BLaER1 treated with 17β-estradiol and CSF1 and Interleukin-3, amounts not matched to agents 10 nM and 100 nM (cell line): Measurements from ENCODE around the gene SYNDIG1.

Experiments
- H3K27ac ChIP-seq, 11 experiments: shearing (Covaris generic); formaldehyde crosslinking; 2 replicates each; pipeline ENCODE4 v1.8.1; 2022
- H3K27me3 ChIP-seq, 11 experiments: shearing (Covaris generic); formaldehyde crosslinking; 2 replicates each; pipeline ENCODE4 v1.8.1; 2022
- H3K36me3 ChIP-seq, 11 experiments: shearing (Covaris generic); formaldehyde crosslinking; 2 replicates each; pipeline ENCODE4 v1.8.1; 2022
- H3K4me1 ChIP-seq, 10 experiments: shearing (Covaris generic); formaldehyde crosslinking; 2 replicates each; pipeline ENCODE4 v1.8.1; 2022
- H3K4me2 ChIP-seq, 11 experiments: shearing (Covaris generic); formaldehyde crosslinking; 2 replicates each; pipeline ENCODE4 v1.8.1; 2022
- H3K4me3 ChIP-seq, 10 experiments: shearing (Covaris generic); formaldehyde crosslinking; 2 replicates each; pipeline ENCODE4 v1.8.1; 2022
- H3K9ac ChIP-seq, 11 experiments: shearing (Covaris generic); formaldehyde crosslinking; 2 replicates each; pipeline ENCODE4 v1.8.1; 2022
- H3K9me3 ChIP-seq, 11 experiments: shearing (Covaris generic); formaldehyde crosslinking; replicated peaks in 1 of 11; 2 replicates each; pipeline ENCODE4 v1.8.1; 2022
- H4K20me1 ChIP-seq, 11 experiments: shearing (Covaris generic); formaldehyde crosslinking; 2 replicates each; pipeline ENCODE4 v1.8.1; 2022
- Cebpa-rat ChIP-seq, 11 experiments: shearing (Covaris generic); IDR thresholded peaks; 2 replicates each; pipeline ENCODE4 v1.8.1; 2022

The SYNDIG1 gene

DNA sequence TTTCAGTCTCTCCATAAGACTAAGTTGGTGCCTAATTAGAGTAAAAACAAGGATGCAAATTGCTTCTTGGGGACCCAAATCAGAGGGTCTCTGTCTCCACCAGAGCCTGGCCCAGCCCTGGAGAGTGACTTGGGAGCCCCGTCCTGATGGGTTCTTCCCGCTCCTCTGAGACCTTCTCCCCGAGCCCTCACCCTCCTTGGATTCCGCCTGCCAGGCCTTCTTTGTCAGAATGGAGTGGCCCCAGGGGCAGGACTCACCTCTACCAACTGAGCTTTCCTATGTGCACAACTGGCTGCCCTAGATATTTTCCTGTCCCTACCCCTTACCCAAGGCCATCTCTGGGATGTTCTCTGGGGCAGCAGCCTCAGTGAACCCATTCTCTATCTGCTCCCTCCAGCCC lies 9.7 kb downstream of the SYNDIG1 start:
- Histone ChIP-seq H3K27me3 (no peaks in the 10 kb centered on the region), H3K27ac (no peak overlapping the region)
- no peak for TF ChIP-seq Cebpa-rat (IDR thresholded peaks at IDR 0.05)

DNA sequence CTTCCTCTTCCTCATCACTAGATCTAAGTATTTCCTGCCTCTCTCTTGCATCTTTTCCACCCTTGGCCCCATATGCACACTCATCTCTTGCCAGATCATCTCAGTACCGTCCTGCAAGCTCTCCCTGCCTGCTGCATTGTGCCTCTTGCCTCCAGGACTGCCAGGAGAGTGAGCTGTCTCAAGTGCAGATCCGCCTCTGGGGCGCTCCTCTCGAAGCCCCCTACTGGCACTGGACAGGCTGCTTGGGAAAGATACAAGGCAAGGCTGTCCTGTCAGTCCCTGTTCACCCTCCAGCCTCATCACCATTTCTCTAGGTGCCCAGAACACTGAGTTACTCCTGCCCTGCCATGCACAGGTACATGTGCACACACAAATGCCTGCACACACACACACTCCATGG lies 10.2 kb downstream of the SYNDIG1 start:
- Histone ChIP-seq H4K20me1 (no peaks in the 10 kb centered on the region), H3K9me3 (no peaks in the 10 kb centered on the region), H3K4me1 (no peaks in the 10 kb centered on the region), H3K4me2 (no peak overlapping the region), H3K4me3 (no peak overlapping the region), H3K36me3 (no peaks in the 10 kb centered on the region), H3K27ac (no peak overlapping the region), H3K9ac (no peak overlapping the region), H3K27me3 (no peaks in the 10 kb centered on the region)
- TF ChIP-seq Cebpa-rat (IDR thresholded peaks at IDR 0.05) = no peak

More for the DNA sequence above, 9.7 kb downstream of the SYNDIG1 start:
- H3K9me3 ChIP-seq = no peaks in the 10 kb centered on the region
- no peak overlapping the region for H3K9ac ChIP-seq
- no peaks in the 10 kb centered on the region for H3K36me3 ChIP-seq
- no peak overlapping the region for H3K4me2 ChIP-seq
- H3K4me1 ChIP-seq = no peaks in the 10 kb centered on the region
- H3K4me3 ChIP-seq = no peak overlapping the region
- H4K20me1 ChIP-seq = no peaks in the 10 kb centered on the region

DNA sequence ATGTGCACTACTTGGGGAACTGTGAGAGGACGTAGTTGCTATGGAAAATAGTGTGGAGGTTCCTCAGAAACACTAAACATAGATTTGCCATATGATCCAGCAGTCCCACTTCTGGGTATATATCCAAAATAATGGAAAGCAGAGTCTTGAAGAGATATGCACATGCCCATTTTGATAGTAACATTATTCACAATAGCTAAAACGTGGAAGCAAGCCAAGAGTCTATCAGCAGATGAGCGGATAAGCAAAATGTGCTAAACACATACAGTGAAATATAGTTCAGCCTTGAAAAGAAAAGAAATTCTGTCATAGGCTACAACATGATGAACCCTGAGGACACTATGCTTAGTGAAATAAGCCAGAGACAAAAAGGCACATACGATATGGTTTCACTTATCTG lies 11.1 kb downstream of the SYNDIG1 start:
- no peak overlapping the region for H3K4me2 ChIP-seq
- H3K36me3 ChIP-seq = no peaks in the 10 kb centered on the region
- H3K27me3 ChIP-seq = no peaks in the 10 kb centered on the region
- H3K4me1 ChIP-seq = no peaks in the 10 kb centered on the region
- H3K9ac ChIP-seq = no peak overlapping the region
- no peaks in the 10 kb centered on the region for H3K9me3 ChIP-seq
- H3K4me3 ChIP-seq = no peak overlapping the region
- no peak for TF ChIP-seq Cebpa-rat (IDR thresholded peaks at IDR 0.05)
- no peaks in the 10 kb centered on the region for H4K20me1 ChIP-seq
- no peak overlapping the region for H3K27ac ChIP-seq

DNA sequence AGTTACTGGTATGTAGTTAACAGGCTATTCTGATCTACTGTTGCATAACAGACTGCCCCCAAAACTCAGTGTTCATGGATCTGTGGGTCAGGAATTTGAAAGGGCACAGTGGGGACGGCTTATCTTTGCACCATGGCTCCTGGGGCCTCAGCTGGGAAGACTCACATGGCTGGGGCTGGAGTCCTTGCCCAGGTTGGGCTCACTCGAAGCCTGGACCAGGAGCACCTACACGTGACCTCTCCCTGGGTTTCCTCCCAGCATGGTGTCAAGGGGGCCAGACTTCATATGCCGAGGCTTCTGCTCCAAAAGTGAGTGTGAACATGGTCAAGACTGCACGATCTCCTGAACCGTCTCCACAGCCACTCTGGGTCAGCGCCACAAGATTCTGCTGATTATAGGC lies 11.7 kb downstream of the SYNDIG1 start:
- Histone ChIP-seq H3K4me3 (no peak overlapping the region), H3K27ac (no peak overlapping the region), H4K20me1 (no peaks in the 10 kb centered on the region), H3K36me3 (no peaks in the 10 kb centered on the region), H3K4me2 (no peak overlapping the region), H3K4me1 (no peaks in the 10 kb centered on the region), H3K9ac (no peak overlapping the region), H3K9me3 (no peaks in the 10 kb centered on the region), H3K27me3 (no peaks in the 10 kb centered on the region)
- TF ChIP-seq Cebpa-rat (IDR thresholded peaks at IDR 0.05) = no peak

DNA sequence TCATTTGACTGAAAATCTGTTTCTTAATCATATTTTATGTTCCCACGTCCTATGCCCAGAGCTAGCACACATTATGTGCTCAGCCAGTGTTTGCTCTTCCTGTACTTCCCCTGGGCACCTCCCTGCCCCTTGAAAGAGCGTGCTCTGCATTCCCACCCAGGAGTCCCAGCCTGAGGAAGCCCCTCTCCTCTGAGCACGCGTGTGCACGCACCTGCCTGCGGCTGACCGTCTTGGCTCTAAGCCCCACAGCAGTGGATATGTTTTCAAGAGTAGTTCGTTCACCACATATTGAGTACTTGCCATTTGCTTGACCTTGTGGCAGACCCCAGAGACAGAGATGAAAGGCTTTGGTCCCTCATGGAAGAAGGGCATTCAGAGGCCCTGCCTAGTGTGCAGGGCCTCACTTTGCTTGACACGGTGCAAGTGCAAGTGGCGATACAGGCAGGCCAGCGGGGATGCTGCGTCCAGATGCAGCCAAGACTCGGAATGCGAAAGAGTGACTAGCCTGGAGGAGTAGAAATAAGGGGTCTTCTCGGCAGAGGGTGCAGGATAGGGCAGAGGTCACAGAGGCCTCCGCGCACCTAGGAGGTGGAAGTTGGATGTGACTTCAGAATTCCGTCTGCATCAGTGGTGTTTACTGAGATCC lies 14.1 kb downstream of the SYNDIG1 start:
- no peak overlapping the region for H3K9ac ChIP-seq
- H3K27ac ChIP-seq = no peak overlapping the region
- no peaks in the 10 kb centered on the region for H4K20me1 ChIP-seq
- H3K9me3 ChIP-seq = no peaks in the 10 kb centered on the region
- H3K4me1 ChIP-seq = no peaks in the 10 kb centered on the region
- H3K27me3 ChIP-seq = no peaks in the 10 kb centered on the region
- TF ChIP-seq Cebpa-rat (IDR thresholded peaks at IDR 0.05) = no peak
- H3K36me3 ChIP-seq = no peaks in the 10 kb centered on the region
- no peak overlapping the region for H3K4me3 ChIP-seq
- H3K4me2 ChIP-seq = no peak overlapping the region

DNA sequence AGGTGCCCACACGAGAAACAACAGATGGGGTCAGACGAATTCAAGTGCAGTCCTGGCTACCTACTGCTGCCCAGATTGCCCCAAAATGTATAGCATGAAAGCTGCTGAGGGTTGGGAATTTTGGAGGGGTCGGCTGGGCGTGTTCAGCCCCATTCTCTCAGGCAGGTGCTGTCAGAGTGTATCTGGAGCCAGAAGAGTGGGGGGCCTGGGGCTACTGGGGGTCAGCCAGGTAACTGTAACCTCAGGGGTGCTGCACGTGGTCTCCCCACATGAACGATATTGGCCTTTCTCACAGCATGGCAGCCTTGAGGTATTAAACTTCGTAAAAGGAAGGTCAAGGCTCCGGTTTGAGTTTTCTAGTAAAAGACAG lies 14.6 kb downstream of the SYNDIG1 start:
- Histone ChIP-seq H3K27ac (no peak overlapping the region), H3K4me2 (no peak overlapping the region), H3K9me3 (no peaks in the 10 kb centered on the region), H3K36me3 (no peaks in the 10 kb centered on the region), H3K9ac (no peak overlapping the region), H3K27me3 (no peaks in the 10 kb centered on the region), H4K20me1 (no peaks in the 10 kb centered on the region), H3K4me3 (no peak overlapping the region), H3K4me1 (no peaks in the 10 kb centered on the region)
- TF ChIP-seq Cebpa-rat (IDR thresholded peaks at IDR 0.05) = no peak

DNA sequence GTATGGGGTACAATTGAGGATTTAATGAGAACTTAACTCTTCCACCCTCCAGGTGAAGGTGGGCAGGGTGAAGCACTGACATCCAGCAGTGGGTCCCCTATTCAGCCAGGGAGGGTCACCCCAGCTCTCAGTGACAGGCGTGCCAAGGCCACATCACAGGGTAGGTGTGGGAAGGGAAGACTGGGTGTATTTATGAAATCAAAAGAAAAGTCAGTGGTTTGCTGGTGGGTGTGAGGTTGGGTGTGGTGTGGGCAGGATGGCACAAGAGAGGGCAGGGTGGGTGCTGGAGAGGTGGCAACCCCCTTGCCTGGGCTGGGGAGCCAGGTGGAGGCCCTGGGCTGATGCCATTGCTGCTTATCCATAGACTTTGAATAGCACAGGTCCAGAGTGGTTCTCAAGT lies 16.6 kb downstream of the SYNDIG1 start:
- H3K9ac ChIP-seq = no peak overlapping the region
- TF ChIP-seq Cebpa-rat (IDR thresholded peaks at IDR 0.05) = no peak

DNA sequence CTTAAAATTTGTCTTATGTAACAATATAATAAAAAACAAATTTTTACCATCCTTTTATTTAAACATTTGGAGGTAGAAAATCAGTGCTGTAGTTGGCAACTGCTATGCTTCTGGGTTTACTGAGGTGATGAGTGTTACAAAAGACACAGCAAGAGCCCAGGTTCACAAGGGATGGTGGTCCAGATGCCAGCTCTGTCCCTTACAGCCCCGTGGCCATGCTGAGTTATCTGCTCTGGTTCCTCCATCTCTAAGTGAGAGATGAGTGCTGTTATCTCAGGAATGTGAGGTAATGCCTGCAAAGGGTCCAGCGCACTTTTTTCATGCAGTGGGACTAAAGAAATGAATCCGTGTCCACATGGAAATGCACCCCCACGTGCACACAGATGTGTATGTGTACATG lies 17.8 kb downstream of the SYNDIG1 start:
- no peak overlapping the region for H3K4me2 ChIP-seq
- TF ChIP-seq Cebpa-rat (IDR thresholded peaks at IDR 0.05) = no peak
- H3K36me3 ChIP-seq = no peaks in the 10 kb centered on the region
- H3K4me3 ChIP-seq = no peak overlapping the region
- no peak overlapping the region for H3K9ac ChIP-seq
- H3K9me3 ChIP-seq = no peaks in the 10 kb centered on the region
- 0 out of 22 replicates have a peak, but pooled peaks cover 0 to 9% (median 0%) of the 10 kb centered on the region in 11 experiments for H4K20me1 ChIP-seq
- H3K27me3 ChIP-seq = no peaks in the 10 kb centered on the region
- H3K4me1 ChIP-seq = peaks cover 0 to 15% (median 2%) of the 10 kb centered on the region in 10 experiments; a peak in 8 of 20 replicates
- H3K27ac ChIP-seq = no peak overlapping the region

More for the DNA sequence above, 16.6 kb downstream of the SYNDIG1 start:
- peaks cover 0 to 11% (median 0%) of the 10 kb centered on the region in 10 experiments; a peak in 6 of 20 replicates for H3K4me1 ChIP-seq
- 0 out of 22 replicates have a peak, but pooled peaks cover 0 to 9% (median 0%) of the 10 kb centered on the region in 11 experiments for H4K20me1 ChIP-seq
- H3K4me2 ChIP-seq = no peak overlapping the region
- H3K27me3 ChIP-seq = no peaks in the 10 kb centered on the region
- no peaks in the 10 kb centered on the region for H3K9me3 ChIP-seq
- no peak overlapping the region for H3K4me3 ChIP-seq
- H3K36me3 ChIP-seq = no peaks in the 10 kb centered on the region
- no peak overlapping the region for H3K27ac ChIP-seq

DNA sequence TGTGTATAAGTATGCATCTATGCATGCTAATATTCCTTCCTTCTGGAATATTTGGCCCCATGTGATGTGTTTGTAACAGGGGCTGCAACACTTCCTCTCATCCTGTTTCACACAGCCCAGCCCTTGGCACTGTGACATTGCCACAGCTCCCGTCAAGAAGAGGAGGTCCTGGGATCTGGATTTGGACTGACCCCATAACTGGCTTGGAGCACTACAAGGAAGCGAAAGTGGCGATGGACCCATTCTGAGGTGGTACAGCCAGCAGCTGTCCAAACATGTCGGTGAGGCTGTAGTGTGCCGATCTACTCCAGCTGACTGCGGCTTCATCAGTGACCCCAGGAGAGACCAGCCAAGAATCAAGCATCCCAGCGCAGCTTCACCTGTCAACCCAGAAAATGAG lies 18.2 kb downstream of the SYNDIG1 start:
- no peak overlapping the region for H3K4me2 ChIP-seq
- H3K4me1 ChIP-seq = peaks cover 0 to 19% (median 4%) of the 10 kb centered on the region in 10 experiments; a peak in 10 of 20 replicates
- H3K27ac ChIP-seq = no peak overlapping the region
- no peak overlapping the region for H3K9ac ChIP-seq
- no peak overlapping the region for H3K4me3 ChIP-seq
- H4K20me1 ChIP-seq = 0 out of 22 replicates have a peak, but pooled peaks cover 0 to 9% (median 0%) of the 10 kb centered on the region in 11 experiments
- no peaks in the 10 kb centered on the region for H3K9me3 ChIP-seq
- TF ChIP-seq Cebpa-rat (IDR thresholded peaks at IDR 0.05) = no peak
- no peaks in the 10 kb centered on the region for H3K27me3 ChIP-seq
- no peaks in the 10 kb centered on the region for H3K36me3 ChIP-seq

DNA sequence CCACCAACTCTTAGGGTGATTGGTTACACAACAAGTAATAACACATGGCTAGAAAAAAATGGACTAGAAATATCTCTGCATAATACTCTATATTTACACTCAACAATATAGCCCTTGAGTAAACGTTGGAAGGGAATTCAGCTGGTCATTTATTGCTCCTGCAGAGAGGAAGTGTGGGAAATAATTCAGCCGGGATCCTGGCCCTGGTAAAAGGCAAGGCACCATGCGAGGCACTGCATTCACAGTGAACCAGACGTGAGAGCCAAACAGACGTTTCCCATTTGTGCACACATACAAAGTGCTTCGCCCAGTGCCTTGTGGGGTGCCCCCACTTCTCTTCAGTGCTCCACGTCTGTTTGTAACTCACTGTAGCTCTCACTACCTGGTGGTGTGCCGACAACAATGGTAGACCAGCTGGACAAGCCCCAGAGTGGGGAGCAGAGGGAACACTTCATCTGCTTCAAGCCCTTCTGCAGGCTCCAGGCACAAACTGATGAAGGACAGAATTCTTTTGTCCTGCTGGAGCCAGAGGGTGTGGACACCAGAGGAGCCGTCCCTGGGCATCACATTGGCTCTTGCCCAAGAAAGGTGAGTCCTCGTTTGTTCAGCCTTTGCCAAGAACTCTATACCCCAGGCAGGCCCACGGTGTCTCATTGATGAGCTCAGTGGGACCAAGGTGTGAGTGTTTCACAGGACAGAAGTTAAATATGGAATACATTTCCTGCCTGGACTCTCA lies 18.8 kb downstream of the SYNDIG1 start:
- 0 out of 22 replicates have a peak, but pooled peaks cover 0 to 9% (median 0%) of the 10 kb centered on the region in 11 experiments for H4K20me1 ChIP-seq
- H3K4me2 ChIP-seq = no peak overlapping the region
- TF ChIP-seq Cebpa-rat (IDR thresholded peaks at IDR 0.05) = no peak
- peaks cover 0 to 25% (median 8%) of the 10 kb centered on the region in 10 experiments; a peak in 13 of 20 replicates for H3K4me1 ChIP-seq
- no peak overlapping the region for H3K9ac ChIP-seq
- no peaks in the 10 kb centered on the region for H3K27me3 ChIP-seq
- H3K36me3 ChIP-seq = no peaks in the 10 kb centered on the region
- no peak overlapping the region for H3K27ac ChIP-seq
- no peak overlapping the region for H3K4me3 ChIP-seq
- no peaks in the 10 kb centered on the region for H3K9me3 ChIP-seq
